SK-N-SH (cell line): ENCODE data around the gene THSD4.

Experiments used
- EP300 ChIP-seq, 2 experiments: IDR thresholded peaks; 2 replicates each; pipeline versions ENCODE4 v1.4.0 to v1.6.1; 2012; ENCODE audit warnings: borderline replicate concordance in 1 of 2, low read depth in 1 of 2, low read length in 1 of 2
- YY1 ChIP-seq: IDR thresholded peaks from 2 replicates; pipeline ENCODE4 v1.4.0; 2012; ENCODE audit warnings: low read depth, mild to moderate bottlenecking
- TF ChIP-seq, protein P1 (sequence below): fragments of 200-600 bp; sonication (generic); IDR thresholded peaks from 2 replicates; pipeline ENCODE4 v1.6.1; 2017; ENCODE audit warnings: antibody characterized with exemption, mild to moderate bottlenecking, moderate library complexity

DNA sequence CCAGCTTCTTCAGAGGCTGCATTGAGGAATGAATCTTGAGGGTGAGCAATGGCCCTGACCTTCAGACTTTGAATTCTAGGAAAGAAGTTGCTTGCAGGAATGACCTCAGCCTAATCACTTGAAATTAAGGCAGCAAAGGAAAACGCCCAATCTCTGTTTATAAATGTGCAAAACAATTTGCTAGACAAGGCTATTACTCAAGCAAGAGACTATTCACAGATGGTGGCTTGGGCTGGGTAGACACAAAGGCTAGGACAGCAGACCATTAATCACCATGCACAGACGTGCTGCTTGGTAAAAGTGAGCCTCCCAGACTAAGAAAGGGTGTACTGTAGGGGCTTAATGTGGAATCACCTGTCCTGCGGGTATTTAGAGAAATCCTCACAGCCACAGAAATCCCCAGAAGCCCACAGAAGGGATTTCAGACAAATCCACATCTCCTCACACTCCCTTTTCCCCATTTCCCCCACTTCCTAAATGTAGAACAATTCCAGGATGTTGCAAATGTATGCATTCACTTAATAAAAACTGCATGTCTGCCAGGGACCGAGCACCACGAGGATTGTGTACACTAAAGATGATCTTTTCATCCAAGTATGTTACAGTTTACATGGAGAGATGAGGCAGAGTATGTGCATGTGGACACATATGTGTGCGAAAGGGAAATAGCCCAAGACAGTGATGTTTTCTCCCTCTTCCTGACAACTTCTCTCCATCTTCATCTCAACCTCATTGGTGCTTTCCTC is 259.5 kb downstream of the THSD4 start:
- TF ChIP-seq, protein P1, sequence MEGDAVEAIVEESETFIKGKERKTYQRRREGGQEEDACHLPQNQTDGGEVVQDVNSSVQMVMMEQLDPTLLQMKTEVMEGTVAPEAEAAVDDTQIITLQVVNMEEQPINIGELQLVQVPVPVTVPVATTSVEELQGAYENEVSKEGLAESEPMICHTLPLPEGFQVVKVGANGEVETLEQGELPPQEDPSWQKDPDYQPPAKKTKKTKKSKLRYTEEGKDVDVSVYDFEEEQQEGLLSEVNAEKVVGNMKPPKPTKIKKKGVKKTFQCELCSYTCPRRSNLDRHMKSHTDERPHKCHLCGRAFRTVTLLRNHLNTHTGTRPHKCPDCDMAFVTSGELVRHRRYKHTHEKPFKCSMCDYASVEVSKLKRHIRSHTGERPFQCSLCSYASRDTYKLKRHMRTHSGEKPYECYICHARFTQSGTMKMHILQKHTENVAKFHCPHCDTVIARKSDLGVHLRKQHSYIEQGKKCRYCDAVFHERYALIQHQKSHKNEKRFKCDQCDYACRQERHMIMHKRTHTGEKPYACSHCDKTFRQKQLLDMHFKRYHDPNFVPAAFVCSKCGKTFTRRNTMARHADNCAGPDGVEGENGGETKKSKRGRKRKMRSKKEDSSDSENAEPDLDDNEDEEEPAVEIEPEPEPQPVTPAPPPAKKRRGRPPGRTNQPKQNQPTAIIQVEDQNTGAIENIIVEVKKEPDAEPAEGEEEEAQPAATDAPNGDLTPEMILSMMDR, result no peak
- no peak for TF ChIP-seq YY1
- no peak for TF ChIP-seq EP300 (IDR thresholded peaks at IDR 0.05; ENCODE audit: borderline replicate concordance in 1 of 2, low read depth in 1 of 2, low read length in 1 of 2)
